ENCODE results near the gene YJEFN3.

YJEFN3 gene

DNA sequence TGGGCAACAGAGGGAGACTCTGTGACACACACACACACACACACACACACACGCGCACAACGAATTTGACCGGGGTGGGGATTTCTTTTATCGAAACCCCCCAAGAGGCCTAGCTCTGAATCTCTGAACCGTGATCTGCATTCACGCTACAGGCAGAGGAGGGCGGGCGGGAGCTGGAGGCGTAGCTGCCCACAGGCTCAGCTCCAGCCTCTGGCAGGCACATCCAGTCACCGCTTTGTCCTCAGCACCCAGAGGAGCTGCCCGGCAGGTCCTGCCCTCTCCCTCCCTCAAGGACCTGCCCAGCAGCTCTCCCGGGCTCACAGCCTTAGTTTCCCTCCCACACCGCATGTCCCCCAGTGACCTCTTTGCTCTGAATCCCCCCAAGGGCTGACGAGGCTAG is 29.3 kb downstream of the YJEFN3 start:
- no peak for DNase-seq

DNA sequence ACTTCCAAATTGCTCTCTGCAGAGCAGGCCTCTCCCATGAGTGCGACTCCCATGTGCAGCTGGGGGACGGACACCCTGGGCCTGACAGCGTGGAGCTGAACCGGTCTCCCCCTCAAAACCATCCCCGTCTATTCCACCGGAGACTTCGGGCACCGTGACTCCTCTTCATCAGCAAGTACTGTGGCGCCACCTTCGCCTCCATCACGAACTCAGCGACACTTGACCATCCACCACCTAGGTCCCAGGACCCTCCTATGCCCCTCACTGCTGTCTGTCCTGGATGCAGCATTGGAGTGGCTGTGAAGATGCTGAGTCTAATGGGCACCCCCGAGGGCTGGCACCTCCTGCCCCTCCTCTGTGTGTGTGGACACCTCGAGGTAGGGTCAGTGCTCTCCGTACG is 29.9 kb downstream of the YJEFN3 start:
- no peak for DNase-seq

DNA sequence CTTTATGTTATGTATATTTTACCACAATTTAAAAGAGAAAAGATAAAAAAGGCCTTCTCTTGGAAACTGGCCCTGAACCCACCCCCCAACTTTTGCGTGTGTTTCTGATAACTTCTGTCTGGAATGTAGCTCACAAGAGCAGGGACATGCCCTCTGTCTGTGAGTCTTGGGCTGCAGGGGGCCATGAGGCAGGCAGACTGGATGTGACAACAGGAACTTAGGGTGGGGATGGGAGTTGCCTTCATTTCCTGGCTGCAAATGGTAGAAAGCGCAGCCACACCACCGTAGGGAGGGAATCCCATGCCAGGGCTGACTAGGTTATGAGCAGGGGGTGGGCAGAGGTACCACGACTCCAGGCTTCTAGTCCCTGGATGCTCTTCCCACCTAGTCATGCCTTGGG is 31.2 kb downstream of the YJEFN3 start:
- no peak for DNase-seq

DNA sequence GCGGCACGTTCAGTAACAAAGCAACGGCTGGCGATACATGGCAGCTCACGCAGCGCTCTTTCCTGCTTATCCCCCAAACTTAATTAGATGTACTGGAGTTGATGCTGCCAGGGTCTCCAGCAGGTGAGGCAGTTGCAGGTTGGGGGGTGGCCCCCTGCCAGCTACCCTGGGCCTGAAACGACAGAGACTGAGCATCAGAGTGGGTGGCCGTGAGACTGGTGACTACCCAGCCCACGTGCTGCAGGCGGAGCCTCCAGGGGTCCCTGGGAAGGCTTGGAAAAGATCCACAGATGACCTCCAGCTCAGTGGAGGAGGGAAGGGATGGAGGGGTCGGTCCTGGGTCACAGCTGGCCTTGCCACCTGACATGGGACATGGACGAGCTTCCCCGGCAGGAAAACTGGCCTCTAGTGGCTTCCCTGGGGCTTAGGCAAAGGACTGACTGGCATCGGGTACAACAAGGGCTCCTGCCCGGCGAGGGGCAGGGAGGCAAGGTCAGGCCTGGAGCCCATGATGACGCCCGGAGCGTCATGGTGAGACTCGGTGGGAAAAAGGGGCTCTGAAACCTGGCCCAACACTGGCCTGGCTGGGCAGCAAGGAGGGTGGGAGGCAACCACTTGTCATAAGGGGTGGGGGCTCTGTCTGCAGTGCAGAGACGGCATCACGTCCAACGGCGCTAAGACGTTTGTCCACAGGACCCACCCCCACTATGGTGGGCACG is 33.4 kb downstream of the YJEFN3 start:
- no peak for DNase-seq

DNA sequence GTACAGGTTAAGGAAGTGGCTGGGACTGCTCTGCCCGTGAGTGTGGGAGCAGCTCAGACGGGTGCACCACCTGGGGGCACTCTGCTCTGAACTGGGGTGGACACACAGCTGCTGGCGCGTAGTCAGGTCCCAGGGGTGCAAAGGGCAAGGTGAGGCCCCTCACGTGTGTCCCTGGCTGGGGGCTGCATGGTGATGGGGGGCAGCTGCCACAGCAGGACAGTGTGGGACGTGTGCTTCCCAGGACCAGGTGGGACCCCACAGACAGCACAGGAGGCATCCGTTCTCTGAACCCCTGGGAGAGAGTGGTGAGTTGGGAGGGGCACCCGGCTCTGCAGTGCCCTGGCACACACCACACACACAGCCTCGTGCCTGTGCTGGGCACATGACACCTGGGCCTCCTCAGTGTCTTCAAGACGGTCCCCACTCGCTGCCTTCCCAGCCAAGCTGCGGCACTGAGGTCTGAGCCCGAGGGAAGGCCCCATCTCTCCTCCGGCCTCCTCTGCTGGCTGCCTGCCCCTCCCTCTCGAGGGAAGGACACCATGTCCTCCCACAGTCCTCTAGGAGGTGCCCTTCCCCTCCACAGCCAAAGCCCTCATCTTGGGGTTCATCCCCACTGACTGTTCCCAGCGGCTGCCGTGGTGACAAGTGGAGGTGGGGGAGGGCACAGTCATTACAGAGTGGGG is 34.1 kb downstream of the YJEFN3 start:
- no peak for DNase-seq

DNA sequence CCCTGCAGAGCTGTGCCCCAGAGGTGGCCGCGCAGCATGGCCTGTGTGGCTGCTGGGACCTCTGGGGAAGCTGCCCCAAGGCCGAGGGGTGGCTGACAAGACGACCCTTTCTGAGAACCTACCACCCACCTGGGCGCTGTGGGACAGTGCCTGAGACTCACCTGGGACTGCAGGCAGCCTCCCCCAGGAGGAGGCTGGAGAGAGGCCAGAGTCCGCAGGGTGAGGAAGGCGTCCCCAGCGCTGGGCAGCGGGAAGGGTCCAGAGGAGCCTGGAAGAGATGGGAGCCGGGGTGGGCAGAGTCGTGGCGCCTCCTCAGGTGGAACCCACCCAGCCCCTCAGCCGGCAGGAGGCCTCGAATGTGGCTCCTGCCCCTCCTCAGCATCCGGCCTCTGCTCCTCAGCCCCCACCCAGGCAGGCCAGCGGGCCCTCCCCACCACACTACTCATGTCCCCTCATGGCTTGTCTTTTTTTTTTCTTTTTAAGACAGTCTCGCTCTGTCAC is 34.7 kb downstream of the YJEFN3 start:
- DNase-seq: no peak

DNA sequence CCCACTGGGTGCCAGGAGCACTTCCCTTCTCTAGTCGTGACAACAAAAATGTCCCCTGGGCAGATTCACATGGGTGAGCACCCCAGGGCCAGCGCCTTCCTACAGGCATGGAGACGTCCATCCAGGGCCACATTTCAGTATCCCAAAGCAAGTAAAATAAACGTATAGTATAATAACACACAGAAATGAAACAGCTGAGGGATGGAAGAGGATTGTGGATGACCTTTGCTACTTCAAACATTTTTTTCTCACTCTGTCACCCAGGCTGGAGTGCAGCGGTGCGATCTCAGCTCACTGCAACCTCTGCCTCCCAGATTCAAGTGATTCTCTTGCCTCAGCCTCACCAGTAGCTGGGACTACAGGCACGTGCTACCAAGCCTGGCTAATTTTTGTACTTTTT is 37.6 kb downstream of the YJEFN3 start:
- no peak for DNase-seq

DNA sequence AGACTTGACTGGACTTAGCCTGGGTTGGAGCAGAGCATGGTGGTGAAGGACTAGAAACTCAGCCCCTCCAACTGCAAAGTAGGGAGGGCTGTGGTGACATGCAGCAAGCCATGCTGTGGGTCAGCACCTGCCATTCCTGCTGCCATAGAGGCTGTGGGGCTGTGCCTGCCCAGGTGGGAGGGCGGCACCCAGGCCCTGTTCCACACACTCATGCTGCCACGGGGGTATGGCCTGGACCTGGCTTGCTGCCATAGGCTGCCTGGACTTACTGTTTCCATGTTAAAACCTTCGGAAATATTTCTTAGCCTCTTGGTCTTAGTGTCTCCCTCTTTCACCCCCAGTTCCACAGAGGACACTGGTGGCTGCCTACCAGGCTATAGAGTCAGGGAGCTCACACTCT is 38.7 kb downstream of the YJEFN3 start:
- DNase-seq: no peak

DNA sequence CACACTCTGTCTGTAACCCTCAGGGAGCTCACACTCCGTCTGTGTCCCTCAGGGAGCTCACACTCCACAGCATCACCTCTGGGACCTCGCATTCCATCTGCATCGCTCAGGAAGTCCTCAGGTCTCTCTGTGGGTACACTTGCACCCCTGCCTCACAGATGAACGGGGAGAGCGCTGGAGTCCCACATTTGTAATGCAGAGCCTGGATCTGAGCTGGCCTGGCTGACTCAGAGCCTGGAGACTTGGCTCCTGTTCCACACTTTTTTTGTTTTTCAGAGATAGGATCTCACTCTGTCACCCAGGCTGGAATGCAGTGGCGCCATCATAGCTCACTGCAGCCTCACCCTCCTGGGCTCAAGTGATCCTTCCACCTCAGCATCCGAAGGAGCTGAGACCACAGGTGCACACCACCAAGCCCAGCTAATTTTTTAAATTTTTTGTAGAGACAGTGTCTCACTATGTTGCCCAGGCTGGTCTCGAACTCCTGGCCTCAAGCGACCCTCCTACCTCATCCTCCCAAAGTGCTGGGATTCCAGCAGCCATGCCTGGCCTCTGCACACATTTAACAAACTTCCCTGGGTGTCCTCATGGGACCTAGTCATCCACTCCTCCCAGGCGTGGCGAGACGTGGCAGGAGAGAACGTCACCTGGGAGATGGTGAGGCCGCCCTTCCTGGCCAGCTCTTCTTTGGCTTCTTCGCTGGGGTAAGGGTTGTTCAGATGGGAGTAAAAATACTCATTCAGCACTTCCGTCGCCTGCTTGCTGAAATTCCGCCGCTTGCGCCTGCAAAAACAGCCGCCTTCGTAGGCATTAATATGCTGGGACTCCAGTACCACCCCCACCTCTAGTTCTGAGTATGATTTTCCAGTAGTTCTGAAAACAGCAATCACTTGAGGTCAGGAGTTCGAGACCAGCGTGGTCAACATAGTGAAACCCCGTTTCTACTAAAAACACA is 40.4 kb downstream of the YJEFN3 start:
- DNase-seq: no peak

DNA sequence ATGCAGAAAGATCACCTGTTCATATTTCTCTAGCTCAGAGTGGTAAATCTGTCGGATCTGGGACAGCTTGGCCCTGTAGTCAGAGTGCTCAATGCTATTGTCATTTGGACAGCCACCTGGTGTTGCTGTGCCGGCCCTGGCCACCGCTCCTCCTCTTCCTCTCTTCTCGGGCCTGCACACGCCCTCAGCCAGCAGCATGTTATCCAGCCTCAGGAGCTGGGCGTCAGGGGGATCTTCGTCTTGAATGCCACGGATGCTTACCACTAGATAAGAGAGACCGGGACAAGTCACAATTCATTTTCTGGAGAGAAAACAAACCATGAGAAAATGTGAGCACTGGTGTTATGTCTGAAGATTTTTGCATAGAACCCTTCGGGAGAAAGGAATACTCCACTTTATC is 41.9 kb downstream of the YJEFN3 start:
- no peak for DNase-seq

DNA sequence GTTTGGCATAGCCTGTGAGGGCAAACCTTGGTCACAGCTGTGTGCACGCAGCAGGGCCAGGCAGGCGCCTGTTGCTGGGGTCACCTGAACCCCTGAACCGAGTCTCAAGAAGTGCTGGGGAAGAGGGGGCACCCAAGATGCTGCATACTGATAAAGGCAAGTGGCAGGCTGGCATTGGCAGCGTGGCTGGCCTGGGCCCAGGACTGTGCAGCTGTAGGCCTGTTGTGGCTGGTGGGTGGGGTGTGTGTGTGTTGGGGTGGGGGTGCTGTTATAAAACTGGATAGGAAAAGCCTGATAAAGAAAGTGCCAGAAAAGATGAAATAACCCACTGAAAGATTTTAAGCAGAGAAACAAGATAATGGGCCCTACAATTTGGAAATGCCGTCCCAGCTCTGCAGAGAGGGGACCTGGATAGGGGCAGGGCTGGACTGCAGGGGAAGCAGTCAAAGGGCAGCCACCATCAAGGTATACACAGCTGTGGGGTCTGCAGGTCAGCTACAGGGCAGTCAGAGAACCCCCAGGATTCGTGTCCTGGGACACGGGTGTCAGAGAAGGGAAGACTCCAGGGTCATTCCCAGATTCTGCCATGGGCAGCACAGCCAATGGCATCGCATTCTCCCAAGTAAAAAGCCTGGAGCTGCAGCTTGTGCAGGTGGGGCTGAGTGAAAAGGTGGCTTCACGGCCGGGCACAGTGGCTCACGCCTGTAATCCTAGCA is 42.5 kb downstream of the YJEFN3 start:
- no peak for DNase-seq

DNA sequence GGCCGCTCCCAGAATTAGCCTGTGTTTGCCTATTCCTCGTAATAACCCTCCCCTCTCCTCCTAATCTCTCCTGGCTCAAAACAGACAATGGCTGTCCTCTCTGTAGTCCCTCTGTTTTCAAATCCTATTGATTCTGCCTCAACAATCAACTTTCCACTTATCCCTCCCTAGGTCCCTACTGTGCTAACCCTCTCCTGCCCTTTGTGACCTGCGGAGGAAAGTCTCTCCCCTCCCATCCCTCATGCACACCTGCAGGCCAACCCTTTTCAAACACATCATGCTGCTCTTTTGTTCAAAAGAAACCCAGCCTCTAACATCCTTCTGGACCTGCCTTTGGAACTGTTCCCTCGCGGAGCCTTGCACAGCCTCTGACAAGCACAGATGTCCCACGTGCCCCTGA is 46.7 kb downstream of the YJEFN3 start:
- DNase-seq: no peak

DNA sequence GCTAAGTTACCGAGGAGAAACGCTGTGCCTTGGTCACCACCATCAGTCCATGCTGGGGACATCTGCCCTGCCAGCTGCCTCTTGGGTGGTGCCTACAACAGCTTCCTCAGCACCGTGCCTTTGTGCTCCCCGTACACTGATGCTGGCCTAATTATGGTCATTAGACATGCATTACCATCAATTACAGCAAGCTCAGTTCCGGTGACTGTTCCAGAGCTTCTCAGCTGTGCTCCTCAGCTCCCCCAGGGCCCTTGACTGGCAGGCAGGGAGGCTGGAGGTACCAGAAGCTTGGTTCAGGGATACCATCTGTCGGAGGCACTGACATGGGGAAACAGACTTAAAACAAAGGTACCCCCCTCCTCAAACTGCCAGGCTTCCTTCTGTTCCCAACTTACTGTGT is 49.5 kb downstream of the YJEFN3 start:
- no peak for DNase-seq

DNA sequence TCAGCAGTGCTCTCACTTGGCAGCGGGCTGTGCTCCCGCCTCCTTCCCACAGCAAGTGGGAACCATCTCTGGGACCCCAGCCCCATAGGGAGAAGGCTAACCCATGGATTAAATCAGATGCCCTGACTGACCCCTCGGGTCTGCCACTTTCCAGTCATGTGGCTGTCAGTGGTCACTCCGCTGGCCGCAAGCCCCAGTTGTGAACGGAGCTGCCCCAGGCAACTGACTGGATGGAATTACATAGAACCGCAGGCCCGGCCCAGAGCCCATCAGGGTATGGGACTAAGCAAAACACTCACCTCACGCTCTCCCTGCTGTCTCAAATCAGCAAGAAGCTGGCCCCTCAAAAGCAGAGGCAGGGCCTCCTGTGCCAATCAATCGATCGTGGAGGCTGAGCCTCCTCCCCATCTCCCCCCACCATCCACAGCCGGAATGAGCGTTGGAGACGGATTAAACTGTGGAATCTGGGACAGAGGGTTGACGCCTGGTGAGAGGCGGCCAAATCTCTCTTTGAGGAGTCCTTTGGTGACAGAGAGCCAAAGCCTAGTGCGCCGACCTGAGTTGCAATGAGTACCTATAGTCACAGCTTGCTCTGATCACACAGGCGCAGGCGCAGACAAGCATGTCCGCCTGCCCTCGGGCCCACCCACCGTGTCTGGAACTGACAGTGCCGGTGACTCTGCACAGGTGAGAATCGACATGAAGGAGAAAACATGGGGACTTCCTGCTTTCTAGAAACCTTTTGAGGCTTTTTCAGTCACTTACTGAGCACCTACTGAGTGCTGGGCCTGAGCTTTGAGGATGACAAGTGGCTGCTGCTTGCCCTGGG is 51.0 kb downstream of the YJEFN3 start:
- DNase-seq: no peak

DNA sequence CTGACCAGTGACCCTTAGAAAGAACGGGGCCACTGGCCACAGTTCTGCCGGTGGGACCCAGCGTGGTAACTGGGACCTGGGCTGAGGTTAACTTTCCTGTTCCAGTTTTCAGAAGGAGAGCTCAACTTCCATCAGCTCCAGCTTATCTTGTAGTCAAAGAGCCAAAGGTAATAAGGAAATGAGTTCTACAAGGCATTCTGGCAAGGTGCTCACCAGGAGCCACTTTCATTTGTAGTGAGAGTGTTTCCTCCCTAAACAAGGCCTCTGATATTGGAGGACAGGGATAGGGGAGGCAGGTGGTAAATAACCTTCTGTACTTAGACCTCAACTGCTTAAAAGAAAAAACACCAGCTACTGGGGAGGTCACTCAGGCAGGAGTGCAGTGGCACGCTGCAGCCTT is 51.7 kb downstream of the YJEFN3 start:
- DNase-seq: no peak

DNA sequence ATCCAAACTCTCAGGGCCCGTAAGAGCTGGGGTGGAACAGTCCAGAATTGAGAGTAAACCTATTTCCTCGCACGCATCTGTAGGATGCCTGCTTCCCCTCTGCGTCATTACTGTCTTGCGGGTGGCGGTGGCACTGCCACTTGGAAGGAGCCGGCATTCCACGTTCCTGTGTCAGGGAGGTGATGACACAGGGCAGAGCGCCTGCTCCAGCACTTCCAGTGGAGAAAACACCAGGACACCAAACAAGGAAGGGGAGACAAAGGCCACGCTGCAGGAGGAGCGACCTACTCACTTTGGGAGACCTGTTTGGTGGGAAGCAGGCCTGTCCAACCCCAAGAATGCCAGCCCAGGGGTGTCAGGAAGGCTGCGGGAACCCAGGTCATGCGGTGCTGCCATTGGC is 52.7 kb downstream of the YJEFN3 start:
- DNase-seq: no peak

DNA sequence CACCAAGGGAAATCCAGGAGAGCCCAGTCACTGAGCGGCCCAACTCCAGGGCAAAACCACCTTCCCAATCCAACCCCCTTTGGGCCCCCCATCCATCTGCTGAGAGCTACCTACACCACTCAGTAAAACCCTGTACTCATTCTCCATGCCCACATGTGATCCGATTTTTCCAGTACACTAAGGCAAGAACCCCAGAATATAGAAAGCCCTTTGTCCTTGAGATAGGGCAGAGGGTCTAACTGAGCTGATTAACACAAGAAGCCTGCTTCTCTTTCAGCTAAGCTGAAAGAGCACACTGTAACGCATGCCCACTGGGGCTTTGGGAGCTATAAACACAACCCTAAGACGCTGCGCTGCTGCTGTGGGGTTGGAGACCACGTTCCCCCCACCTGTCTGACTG is 53.8 kb downstream of the YJEFN3 start:
- DNase-seq: no peak

DNA sequence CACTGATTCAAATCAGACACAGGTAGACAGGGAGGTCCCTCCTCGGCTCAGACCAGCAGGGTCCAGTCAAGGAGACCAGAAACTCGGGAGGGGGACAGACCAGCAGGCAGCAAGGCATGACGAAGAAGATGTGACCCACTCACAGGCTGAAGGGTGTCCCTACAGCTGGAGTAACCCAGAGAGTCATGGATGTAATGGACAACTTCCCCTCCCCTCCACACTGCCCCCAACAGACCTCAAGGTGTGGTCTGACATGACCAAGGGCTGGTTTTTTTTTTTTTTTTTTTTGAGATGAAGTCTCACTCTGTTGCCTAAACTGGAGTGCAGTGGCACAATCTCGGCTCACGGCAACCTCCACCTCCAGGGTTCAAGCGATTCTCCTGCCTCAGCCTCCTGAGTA is 55.6 kb downstream of the YJEFN3 start:
- no peak for DNase-seq
